ENCODE data around the gene ABLIM2.

Gene ABLIM2

GRCh38 chr4:8082517-8083055 is 76.0 kb downstream of the ABLIM2 start:
- DNase-seq = no peak

GRCh38 chr4:8081621-8082516 is 76.7 kb downstream of the ABLIM2 start:
- DNase-seq = no peak

- DNase-seq = no peak
These were observed 77.4 kb downstream of the ABLIM2 start for GRCh38 chr4:8081171-8081570.

- DNase-seq = no peak
These were observed 77.9 kb downstream of the ABLIM2 start for GRCh38 chr4:8080754-8081065.

GRCh38 chr4:8079916-8080753 is 78.5 kb downstream of the ABLIM2 start:
- no peak for DNase-seq

GRCh38 chr4:8079031-8079885 is 79.4 kb downstream of the ABLIM2 start:
- DNase-seq = no peak

GRCh38 chr4:8078610-8079015 is 80.0 kb downstream of the ABLIM2 start:
- DNase-seq = no peak

GRCh38 chr4:8078109-8078494 is 80.5 kb downstream of the ABLIM2 start:
- DNase-seq = no peak

- DNase-seq = no peak
These were observed 81.2 kb downstream of the ABLIM2 start for GRCh38 chr4:8077181-8078108.

GRCh38 chr4:8076023-8076422 is 82.6 kb downstream of the ABLIM2 start:
- no peak for DNase-seq

- no peak for DNase-seq
These were observed 85.3 kb downstream of the ABLIM2 start for GRCh38 chr4:8073206-8073863.

GRCh38 chr4:8072235-8072968 is 86.2 kb downstream of the ABLIM2 start:
- no peak for DNase-seq

- DNase-seq = no peak
These were observed 86.8 kb downstream of the ABLIM2 start for GRCh38 chr4:8071766-8072165.

GRCh38 chr4:8070736-8071718 is 87.6 kb downstream of the ABLIM2 start:
- no peak for DNase-seq

- no peak for DNase-seq
These were observed 89.4 kb downstream of the ABLIM2 start for GRCh38 chr4:8069102-8069752.

- DNase-seq = no peak
These were observed 90.4 kb downstream of the ABLIM2 start for GRCh38 chr4:8067945-8068896.

- DNase-seq = no peak
These were observed 91.2 kb downstream of the ABLIM2 start for GRCh38 chr4:8067274-8067936.
